K562 (cell line): ENCODE results near the gene MECP2. TPM values are rescaled to one million over a fixed set of nuclear protein-coding genes. Genes with fewer than 3 reads are reported as not detected.

Source experiments
- ELF4 ChIP-seq: fragments of 450-650 bp; formaldehyde crosslinking; IDR thresholded peaks from 2 replicates; pipeline ENCODE4 v1.4.0; 2022; ENCODE audit warnings: missing genetic modification characterization
- FOXA3 ChIP-seq, 2 experiments: fragments of 450-650 bp in 1 of 2; sonication (generic) in 1 of 2; formaldehyde crosslinking; IDR thresholded peaks in 1 of 2; conservative IDR thresholded peaks in 1 of 2; 2 replicates each; pipeline versions ENCODE4 v1.4.0 to v1.8.0; 2020 to 2022; ENCODE audit warnings: mild to moderate bottlenecking in 2 of 2, missing genetic modification reagents in 1 of 2
- LEF1 ChIP-seq: fragments of 450-650 bp; IDR thresholded peaks from 2 replicates; pipeline ENCODE4 v1.6.1; 2016; ENCODE audit warnings: mild to moderate bottlenecking
- TAF9B ChIP-seq: fragments of 450-650 bp; IDR thresholded peaks from 2 replicates; pipeline ENCODE4 v1.6.1; 2018; ENCODE audit warnings: mild to moderate bottlenecking; ENCODE audit not compliant: partially characterized antibody
- TRIM28 ChIP-seq: fragments of 450-650 bp; IDR thresholded peaks from 2 replicates; pipeline ENCODE4 v1.6.1; 2017
- XRCC5 ChIP-seq: fragments of 200-400 bp; formaldehyde crosslinking; IDR thresholded peaks from 2 replicates; pipeline ENCODE4 v1.6.1; 2017; ENCODE audit warnings: low read depth, mild to moderate bottlenecking, low read length
- ZBTB40 ChIP-seq, 2 experiments: fragments of 450-650 bp in 1 of 2; sonication (generic) in 1 of 2; formaldehyde crosslinking in 1 of 2; IDR thresholded peaks; 2 replicates each; pipeline versions ENCODE4 v1.7.1 to v1.9.0; 2016 to 2022; ENCODE audit warnings: inconsistent platforms in 1 of 2, mild to moderate bottlenecking in 1 of 2, missing genetic modification reagents in 1 of 2
- ZNF408 ChIP-seq: fragments of 250-450 bp; sonication (Bioruptor Pico); IDR thresholded peaks from 2 replicates; pipeline ENCODE4 v1.4.0; 2020; ENCODE audit warnings: low read depth, mild to moderate bottlenecking, moderate library complexity
- polyA plus RNA-seq, 8 experiments: library from polyadenylated mRNA; depleted of rRNA in 4 of 8; stranded (reverse) in 5 of 8; unstranded in 3 of 8; fragments of >200 nt; fragmentation: Nextera tagmentation in 2 of 8; fragmentation: Illumina TruSeq in 1 of 8; extraction: Ambion mirVana in 2 of 8; extraction: Trizol in 1 of 8; gene quantifications; 2 replicates each; pipeline versions ENCODE4 v1.2.1 to v1.2.3, GENCODE V29; 2011 to 2014; ENCODE audit warnings: inconsistent platforms in 1 of 8, missing spikeins in 1 of 8
- total RNA-seq, 7 experiments: library from RNA; depleted of rRNA in 6 of 7; stranded (reverse); fragments of >200 nt in 6 of 7; fragmentation: Illumina TruSeq in 2 of 7; extraction: Trizol in 2 of 7; gene quantifications; 2 replicates each; pipeline versions ENCODE4 v1.2.1 to v1.2.3, GENCODE V29; 2011 to 2021; ENCODE audit warnings: low replicate concordance in 1 of 7

The MECP2 gene
- total and polyA plus RNA-seq, 9 of the 15 experiments (the other 6 are each of a cell fraction or from before 2014, with no cell fraction given) = 2.1 to 50.9 (median 30.5) TPM

- no peak for TF ChIP-seq TRIM28
- TF ChIP-seq TAF9B = no peak
- TF ChIP-seq XRCC5 = no peak
- no peak for TF ChIP-seq ELF4 (CRISPR knock-in tag)
- TF ChIP-seq LEF1 = no peak
- TF ChIP-seq ZBTB40 (IDR thresholded peaks at IDR 0.05) = no peak
- no peak for TF ChIP-seq ZBTB40 (CRISPR knock-in tag; IDR thresholded peaks at IDR 0.05)
- TF ChIP-seq FOXA3 (CRISPR knock-in tag; conservative IDR thresholded peaks at IDR 0.05 in 1 of 2, IDR thresholded peaks at IDR 0.05 in 1 of 2) = no peak
- no peak for TF ChIP-seq ZNF408 (CRISPR knock-in tag)
- TF ChIP-seq, all 486 proteins: peak for 0
Measured at GRCh38 chrX:154038656-154039055, 58.9 kb downstream of the MECP2 start (continued).
